PC-3 (cell line): Measurements from ENCODE around the gene RPL10A. TPM values are rescaled to one million over a fixed set of nuclear protein-coding genes. Genes with fewer than 3 reads are reported as not detected.
A peak's percentile ranks its signal among the peaks of the same experiment; 100 is the strongest.

Source experiments
- ATAC-seq: fragments of 200-7000 bp; cut with Tn5 transposase; 2 replicates; pipeline ENCODE4 v1.9.1; 2020; ENCODE audit warnings: mild to moderate bottlenecking, moderate library complexity
- BruUV-seq: library from RNA; stranded (reverse); fragments of 400-500 nt; replicated peaks from 2 replicates; lab custom pipeline; 2021; lab: Mats Ljungman, UMichigan
- CTCF ChIA-PET: fragments of 300-600 bp; sonication (Branson Sonifier 250); formaldehyde crosslinking; loops from one replicate; lab custom pipeline; 2022; ENCODE audit warnings: antibody characterized with exemption; lab: Charles Lee
- POLR2A ChIA-PET: fragments of 300-600 bp; sonication (Branson Sonifier 250); formaldehyde crosslinking; loops from one replicate; lab custom pipeline; 2022; ENCODE audit warnings: antibody characterized with exemption; ENCODE audit not compliant: unreplicated experiment; lab: Charles Lee
- DNase-seq: peaks from one replicate; pipeline ENCODE4 v3.0.0-alpha.2; 2015
- H2AFZ ChIP-seq: fragments of 300-600 bp; sonication (generic); 2 replicates; pipeline ENCODE4 v1.6.0; 2016; ENCODE audit warnings: antibody characterized with exemption, low read length
- H3F3A ChIP-seq: fragments of 300-600 bp; sonication (generic); one replicate; pipeline ENCODE4 v1.6.0; 2017; ENCODE audit warnings: antibody characterized with exemption, low read length, control low read depth, mild to moderate bottlenecking; ENCODE audit not compliant: unreplicated experiment
- H3K27ac ChIP-seq: fragments of 300-600 bp; sonication (generic); 2 replicates; pipeline ENCODE4 v1.5.1; 2016; ENCODE audit warnings: mild to moderate bottlenecking, low read length
- H3K27me3 ChIP-seq: fragments of 300-600 bp; sonication (generic); 2 replicates; pipeline ENCODE4 v1.6.1; 2016; ENCODE audit warnings: low read length, mixed read lengths
- H3K36me3 ChIP-seq: fragments of 300-600 bp; sonication (generic); 2 replicates; pipeline ENCODE4 v1.6.1; 2016; ENCODE audit warnings: low read depth, mixed run types, low read length, mixed read lengths
- H3K4me1 ChIP-seq: fragments of 300-600 bp; sonication (generic); 2 replicates; pipeline ENCODE4 v1.5.1; 2016; ENCODE audit warnings: low read length; ENCODE audit not compliant: insufficient read depth
- H3K4me2 ChIP-seq: fragments of 300-600 bp; sonication (generic); 2 replicates; pipeline ENCODE4 v1.6.0; 2016; ENCODE audit warnings: low read length
- H3K4me3 ChIP-seq: fragments of 300-600 bp; sonication (generic); 2 replicates; pipeline ENCODE4 v1.5.1; 2016; ENCODE audit warnings: mild to moderate bottlenecking, low read length, mixed read lengths
- H3K79me2 ChIP-seq: fragments of 300-600 bp; sonication (generic); 2 replicates; pipeline ENCODE4 v1.6.1; 2017; ENCODE audit warnings: low read length, mixed read lengths
- H3K9ac ChIP-seq: fragments of 300-600 bp; sonication (generic); 2 replicates; pipeline ENCODE4 v1.6.0; 2016; ENCODE audit warnings: mild to moderate bottlenecking, low read length
- H3K9me2 ChIP-seq: fragments of 300-600 bp; sonication (generic); replicated peaks from 2 replicates; pipeline ENCODE4 v1.6.1; 2016; ENCODE audit warnings: mixed run types, low read length, mixed read lengths
- H3K9me3 ChIP-seq: fragments of 300-600 bp; sonication (generic); 2 replicates; pipeline ENCODE4 v1.6.1; 2016; ENCODE audit warnings: low read length, mixed read lengths
- H4K20me1 ChIP-seq: fragments of 300-600 bp; sonication (generic); 2 replicates; pipeline ENCODE4 v1.6.1; 2016; ENCODE audit warnings: low read length, mixed read lengths
- CTCF ChIP-seq: fragments of 300-600 bp; sonication (generic); conservative IDR thresholded peaks from 2 replicates; pipeline ENCODE4 v1.5.1; 2017; ENCODE audit warnings: antibody characterized with exemption, low read depth, mild to moderate bottlenecking, low read length
- EZH2 ChIP-seq: fragments of 300-600 bp; sonication (generic); IDR thresholded peaks from one replicate; pipeline ENCODE4 v1.6.1; 2017; ENCODE audit warnings: antibody characterized with exemption, mild to moderate bottlenecking, low read length; ENCODE audit not compliant: unreplicated experiment
- EZH2phosphoT487 ChIP-seq: fragments of 300-600 bp; sonication (generic); IDR thresholded peaks from 2 replicates; pipeline ENCODE4 v1.6.1; 2018; ENCODE audit warnings: mild to moderate bottlenecking, antibody characterized with exemption, low read length, borderline replicate concordance
- intact Hi-C: fragments of 100-400 bp; cut with micrococcal nuclease; formaldehyde crosslinking; loops from 2 replicates; pipeline ENCODE4 v1.9.0; 2023
- total RNA-seq: library from RNA; depleted of rRNA; stranded (reverse); fragments of >200 nt; gene quantifications from 2 replicates; pipeline ENCODE4 v1.2.3, GENCODE V29; 2014

Gene RPL10A
- total RNA-seq, 1 experiment from 2014 or later: 1,509 TPM

GRCh38 chr6:35451354-35452182, 16.6 kb upstream of the RPL10A start:
- peak overlapping the region; percentile 51 for H2AFZ ChIP-seq
- ChIA-PET POLR2A (no interaction called here), CTCF (interaction anchor here (0.8 to 1.1 kb wide), 2 partner anchors 33 to 110 kb away, joined by 3 to 7 read pairs; partner anchors contain the start of gene PPARD)

GRCh38 chr6:35452183-35453090, 15.8 kb upstream of the RPL10A start, which contains the start of gene FANCE:
FANCE (plus strand) TSS chr6:35452338; CDS start chr6:35452546, 208 bp downstream.
- Histone ChIP-seq H4K20me1 (no peaks in the 10 kb centered on the region), H3F3A (no peaks in the 10 kb centered on the region), H3K79me2 (peaks cover 24% of the 10 kb centered on the region), H3K27ac (no peak within 1 kb of the TSS), H3K9me3 (no peaks in the 10 kb centered on the region), H3K4me1 (peaks cover 19% of the 10 kb centered on the region), H2AFZ (peak within 1 kb of the TSS; percentile 66), H3K27me3 (no peaks in the 10 kb centered on the region), H3K4me3 (peak within 1 kb of the TSS; percentile 79), H3K36me3 (no peaks in the 10 kb centered on the region; the same call in 1 of the 2 replicates), H3K9me2 (no peaks in the 10 kb centered on the region), H3K9ac (peak within 1 kb of the TSS; percentile 74), H3K4me2 (peak within 1 kb of the TSS; percentile 80)
- POLR2A ChIA-PET: interaction anchor here (0.7 kb wide), 1 partner anchor 14 kb away, joined by 4 read pairs; no protein-coding TSS in a partner anchor
- no peak for TF ChIP-seq EZH2
- no peak for TF ChIP-seq EZH2phosphoT487
- BruUV-seq: no TSS peak
- CTCF ChIA-PET: interaction anchor here (0.8 to 1.1 kb wide), 4 partner anchors 15 to 111 kb away, joined by 3 to 7 read pairs (median 4); partner anchors contain the start of genes PPARD and RPL10A
- intact Hi-C loops: loop anchor here (2.0 kb wide), 1 partner anchor 14 kb away; no protein-coding TSS in a partner anchor
- peak; percentile 79 for ATAC-seq
- peak; percentile 95 for DNase-seq

More at GRCh38 chr6:35451354-35452182, 16.6 kb upstream of the RPL10A start:
- H3K9me3 ChIP-seq: no peaks in the 10 kb centered on the region
- H3K4me2 ChIP-seq: peak overlapping the region; percentile 80
- H3K79me2 ChIP-seq: peaks cover 24% of the 10 kb centered on the region
- BruUV-seq: no TSS peak
- H3K27me3 ChIP-seq: no peaks in the 10 kb centered on the region
- peaks cover 19% of the 10 kb centered on the region for H3K4me1 ChIP-seq
- H3K4me3 ChIP-seq: peak overlapping the region; percentile 79
- H3K27ac ChIP-seq: no peak overlapping the region
- no peak overlapping the region for H3K9ac ChIP-seq
- no peaks in the 10 kb centered on the region for H4K20me1 ChIP-seq
- intact Hi-C loops: loop anchor here (2.0 kb wide), 1 partner anchor 15 kb away; no protein-coding TSS in a partner anchor
- ATAC-seq (no peak), DNase-seq (no peak)
- no peaks in the 10 kb centered on the region for H3F3A ChIP-seq
- no peaks in the 10 kb centered on the region; the same call in 1 of the 2 replicates for H3K36me3 ChIP-seq
- TF ChIP-seq CTCF (no peak), EZH2phosphoT487 (no peak), EZH2 (no peak)
- no peaks in the 10 kb centered on the region for H3K9me2 ChIP-seq

- Histone ChIP-seq H3K27ac (no peak overlapping the region), H3K9me3 (no peaks in the 10 kb centered on the region), H3K4me2 (peak overlapping the region; percentile 80), H3K9me2 (no peaks in the 10 kb centered on the region), H3F3A (no peaks in the 10 kb centered on the region), H3K4me1 (peaks cover 19% of the 10 kb centered on the region), H3K4me3 (peak overlapping the region; percentile 79), H4K20me1 (no peaks in the 10 kb centered on the region), H3K36me3 (no peaks in the 10 kb centered on the region; the same call in 1 of the 2 replicates), H3K79me2 (peaks cover 24% of the 10 kb centered on the region), H3K9ac (peak overlapping the region; percentile 74), H2AFZ (peak overlapping the region; percentile 66), H3K27me3 (no peaks in the 10 kb centered on the region)
- TF ChIP-seq EZH2phosphoT487 (no peak), EZH2 (no peak), CTCF (no peak)
- intact Hi-C loops: loop anchor here (2.0 kb wide), 1 partner anchor 14 kb away; no protein-coding TSS in a partner anchor
- CTCF ChIA-PET: interaction anchor here (0.9 to 1.0 kb wide), 2 partner anchors 15 to 99 kb away, joined by 3 to 5 read pairs; partner anchors contain the start of gene RPL10A
- BruUV-seq: TSS peak; percentile 56
- POLR2A ChIA-PET: interaction anchor here (0.7 kb wide), 1 partner anchor 13 kb away, joined by 4 read pairs; no protein-coding TSS in a partner anchor
- ATAC-seq (no peak), DNase-seq (no peak)
These were observed 15.0 kb upstream of the RPL10A start for GRCh38 chr6:35453236-35453635.
